Coronary artery (tissue), 2 donors: ENCODE measurements around the gene RYR1.
A peak's percentile ranks its signal among the peaks of the same experiment; 100 is the strongest.
"Not testable (repeated sequence)": the region's sequence is repeated elsewhere in the genome, so short reads cannot be mapped to it uniquely, and the experiment has no call there.

ENCODE experiments used
- DNase-seq: peaks from one replicate; pipeline ENCODE4 v3.0.0-alpha.2; 2017; ENCODE audit warnings: low spot score
- H3K27ac ChIP-seq, 2 donors: fragments of 200-600 bp; sonication (generic); one replicate each; pipeline ENCODE4 v1.5.1; 2016 to 2019
- H3K4me3 ChIP-seq: fragments of 200-600 bp; sonication (generic); 2 replicates; pipeline ENCODE4 v1.5.1; 2016; ENCODE audit warnings: mild to moderate bottlenecking, moderate library complexity
- TF ChIP-seq, protein P1 (sequence below): fragments of 200-600 bp; sonication (generic); IDR thresholded peaks from one replicate; pipeline ENCODE4 v1.5.1; 2019; ENCODE audit warnings: antibody characterized with exemption

Gene RYR1

DNA sequence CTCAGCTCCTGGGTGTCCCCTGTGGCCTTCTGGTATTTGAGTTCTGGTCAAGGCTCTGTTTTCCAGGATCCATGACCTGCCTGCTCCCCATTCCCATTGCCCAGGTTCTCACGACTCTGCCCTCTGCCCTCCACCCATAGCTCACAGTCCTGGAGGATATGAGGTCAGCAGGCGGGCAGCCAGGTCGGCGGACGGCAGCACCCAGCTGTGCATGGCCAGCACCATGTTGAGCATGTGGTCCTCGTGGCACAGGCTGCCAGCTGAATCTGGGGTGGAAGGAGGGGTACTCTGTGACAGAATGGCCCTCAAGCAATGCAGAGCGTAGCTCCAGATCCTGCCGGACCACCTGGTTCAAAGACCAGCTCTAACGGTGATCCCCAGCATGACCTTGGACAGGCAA lies 12.6 kb upstream of the RYR1 start:
- TF ChIP-seq, protein P1, sequence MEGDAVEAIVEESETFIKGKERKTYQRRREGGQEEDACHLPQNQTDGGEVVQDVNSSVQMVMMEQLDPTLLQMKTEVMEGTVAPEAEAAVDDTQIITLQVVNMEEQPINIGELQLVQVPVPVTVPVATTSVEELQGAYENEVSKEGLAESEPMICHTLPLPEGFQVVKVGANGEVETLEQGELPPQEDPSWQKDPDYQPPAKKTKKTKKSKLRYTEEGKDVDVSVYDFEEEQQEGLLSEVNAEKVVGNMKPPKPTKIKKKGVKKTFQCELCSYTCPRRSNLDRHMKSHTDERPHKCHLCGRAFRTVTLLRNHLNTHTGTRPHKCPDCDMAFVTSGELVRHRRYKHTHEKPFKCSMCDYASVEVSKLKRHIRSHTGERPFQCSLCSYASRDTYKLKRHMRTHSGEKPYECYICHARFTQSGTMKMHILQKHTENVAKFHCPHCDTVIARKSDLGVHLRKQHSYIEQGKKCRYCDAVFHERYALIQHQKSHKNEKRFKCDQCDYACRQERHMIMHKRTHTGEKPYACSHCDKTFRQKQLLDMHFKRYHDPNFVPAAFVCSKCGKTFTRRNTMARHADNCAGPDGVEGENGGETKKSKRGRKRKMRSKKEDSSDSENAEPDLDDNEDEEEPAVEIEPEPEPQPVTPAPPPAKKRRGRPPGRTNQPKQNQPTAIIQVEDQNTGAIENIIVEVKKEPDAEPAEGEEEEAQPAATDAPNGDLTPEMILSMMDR, result no peak
- Histone ChIP-seq H3K27ac (no peak overlapping the region), H3K4me3 (no peak overlapping the region)
- DNase-seq, result no peak

DNA sequence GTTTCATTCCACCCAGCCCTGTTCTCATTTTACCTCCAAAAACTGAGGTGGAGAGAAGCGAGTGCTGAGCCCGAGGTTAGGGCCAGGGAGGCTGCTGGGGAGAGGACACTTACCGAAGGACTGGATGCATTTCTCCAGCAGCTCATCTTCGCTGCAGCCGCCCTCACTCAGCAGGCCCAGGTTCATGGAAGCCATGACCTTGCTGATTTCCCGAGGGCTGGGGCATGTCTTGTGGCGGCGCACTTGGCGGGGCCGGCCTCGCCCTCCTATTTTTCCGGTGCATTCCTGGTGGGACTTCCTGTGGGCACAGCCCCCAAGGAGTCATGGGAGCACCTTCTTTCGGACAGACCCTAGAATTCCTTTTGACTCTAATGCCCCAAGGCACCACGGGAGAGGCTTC lies 11.6 kb upstream of the RYR1 start:
- no peak for DNase-seq
- H3K4me3 ChIP-seq, result no peak overlapping the region

DNA sequence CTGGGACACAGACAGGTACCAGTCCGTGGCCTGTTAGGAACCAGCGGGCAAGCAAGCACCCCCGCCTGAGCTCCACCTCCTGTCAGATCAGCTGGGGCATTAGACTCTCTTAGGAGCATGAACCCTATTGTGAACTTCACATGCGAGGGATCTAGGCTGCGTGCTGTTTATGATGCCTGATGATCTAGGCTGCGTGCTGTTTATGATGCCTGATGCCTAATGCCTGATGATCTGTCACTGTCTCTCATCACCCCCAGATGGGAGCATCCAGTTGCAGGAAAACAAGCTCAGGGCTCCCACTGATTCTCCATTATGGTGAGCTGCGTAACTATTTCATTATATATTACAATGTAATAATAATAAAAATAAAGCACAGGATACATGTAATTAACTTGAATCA lies 11.1 kb upstream of the RYR1 start:
- no peak overlapping the region for H3K27ac ChIP-seq
- no peak overlapping the region for H3K4me3 ChIP-seq
- DNase-seq, result no peak
- TF ChIP-seq, protein P1, result no peak

More for the DNA sequence above, 11.6 kb upstream of the RYR1 start:
- no peak overlapping the region for H3K27ac ChIP-seq
- TF ChIP-seq, protein P1, result no peak

DNA sequence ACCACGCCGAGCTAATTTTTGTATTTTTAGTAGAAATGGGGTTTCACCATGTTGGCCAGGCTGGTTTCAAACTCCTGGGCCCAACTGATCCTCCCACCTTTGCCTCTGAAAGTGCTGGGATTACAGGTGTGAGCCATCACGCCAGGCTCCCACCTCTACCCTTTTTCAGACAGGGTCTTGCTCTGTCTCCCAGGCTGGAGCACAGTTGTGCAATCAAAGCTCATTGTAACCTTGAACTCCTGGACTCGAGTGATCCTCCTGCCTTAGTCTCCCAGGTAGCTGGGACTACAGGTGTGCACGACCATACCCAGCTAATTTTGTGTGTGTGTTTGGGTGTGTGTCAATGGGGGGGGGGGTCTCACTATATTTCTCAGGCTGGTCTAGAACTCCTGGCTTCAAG lies 9.2 kb upstream of the RYR1 start:
- Histone ChIP-seq H3K4me3 (no peak overlapping the region), H3K27ac (no peak overlapping the region)
- DNase-seq, result no peak
- TF ChIP-seq, protein P1, result no peak

DNA sequence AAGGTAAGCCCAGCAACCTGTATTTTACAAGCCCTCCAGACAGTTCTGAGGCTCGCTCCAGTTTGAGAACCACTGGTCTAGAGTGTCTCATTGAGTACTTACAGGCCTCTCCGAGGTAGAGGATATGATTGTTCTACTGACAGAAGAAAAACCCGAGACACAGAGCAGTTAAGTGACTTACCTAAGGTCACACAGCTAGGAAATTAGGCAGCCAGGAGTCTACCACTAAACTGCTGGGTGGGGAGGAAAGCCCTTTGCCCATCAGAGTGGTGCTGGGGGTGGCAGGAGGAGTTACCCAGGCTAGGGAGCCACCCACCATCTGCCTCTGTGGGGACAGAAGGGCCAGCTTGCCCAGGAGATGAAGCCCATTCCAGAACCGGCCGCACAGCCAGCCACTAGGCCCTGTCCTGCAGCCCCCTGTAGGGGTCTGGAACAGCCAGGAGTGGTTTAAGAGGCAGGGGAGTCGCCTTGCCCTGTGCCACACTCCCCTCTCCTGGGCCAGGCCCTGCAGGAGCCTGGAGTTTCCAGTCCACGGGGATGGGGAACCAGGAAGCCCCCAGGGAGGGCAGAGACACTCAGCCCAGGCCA lies 8.2 kb upstream of the RYR1 start:
- Histone ChIP-seq H3K27ac (no peak overlapping the region), H3K4me3 (peak overlapping the region; percentile 57)
- TF ChIP-seq, protein P1, result no peak
- DNase-seq, result no peak

DNA sequence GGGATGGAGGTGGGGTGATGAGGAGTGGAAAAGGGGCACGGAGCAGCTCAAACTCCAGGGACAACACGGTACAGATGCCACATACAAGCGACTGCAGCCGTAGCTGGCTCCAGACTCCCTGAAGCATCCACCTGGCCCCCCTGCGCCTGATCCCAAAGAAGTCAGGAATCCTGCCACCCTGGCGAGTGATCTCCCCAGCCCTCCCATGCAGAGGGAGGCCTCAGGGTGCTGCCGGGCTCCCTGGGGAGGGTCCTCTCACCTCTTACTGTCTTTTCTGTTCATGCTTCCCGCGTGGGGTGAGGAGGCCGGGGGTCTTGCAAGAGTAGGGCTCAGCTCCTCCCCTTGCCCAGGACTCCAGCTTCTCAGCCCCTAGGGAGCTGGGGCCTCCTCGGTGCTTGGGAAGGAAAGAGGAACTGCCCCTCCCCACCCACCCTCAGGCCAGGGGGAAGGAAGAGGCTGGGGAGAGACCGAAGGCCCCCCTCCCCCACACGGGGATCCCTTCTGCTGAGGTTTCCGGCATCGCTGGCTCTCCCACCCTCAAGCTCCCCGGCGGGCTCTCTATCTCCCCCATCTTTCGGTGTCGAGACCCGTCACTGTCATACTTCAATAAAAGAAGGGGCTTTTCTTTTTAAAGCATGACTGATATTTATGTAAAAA lies 7.6 kb upstream of the RYR1 start, which contains the start of gene RASGRP4:
RASGRP4 (minus strand) TSS at position 410 of the 657 bp plus-strand sequence; CDS start at position 282, 128 bp downstream.
- peak within 1 kb of the TSS; percentile 57 for H3K4me3 ChIP-seq
- no peak within 1 kb of the TSS for H3K27ac ChIP-seq
- TF ChIP-seq, protein P1, result no peak
- DNase-seq, result no peak

DNA sequence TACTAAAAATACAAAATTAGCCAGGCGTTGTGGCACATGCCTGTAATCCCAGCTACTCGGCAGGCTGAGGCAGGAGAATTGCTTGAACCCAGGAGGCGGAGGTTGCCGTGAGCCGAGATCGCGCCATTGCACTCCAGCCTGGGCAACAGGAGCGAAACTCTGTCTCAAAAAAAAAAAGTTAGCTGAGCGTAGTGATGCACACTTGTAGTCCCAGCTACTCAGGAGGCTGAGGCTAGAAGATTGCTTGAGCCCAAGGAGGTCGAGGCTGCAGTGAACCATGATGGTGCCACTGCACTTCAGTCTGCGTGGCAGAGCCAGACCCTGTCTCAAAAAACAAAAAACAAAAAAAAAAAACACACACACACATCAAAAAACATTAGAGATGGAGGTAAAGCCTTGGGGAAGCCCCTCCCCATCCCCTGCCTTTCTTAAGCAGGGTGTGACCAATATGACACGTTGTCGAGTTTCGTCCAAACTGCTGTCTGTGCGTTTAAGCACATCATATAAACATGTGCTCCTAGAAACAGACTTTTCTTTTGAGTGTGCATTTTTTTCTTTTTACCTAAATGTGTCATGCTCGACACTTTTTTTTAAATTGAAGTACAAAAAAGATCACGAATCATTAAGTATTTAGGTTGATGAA lies 6.3 kb upstream of the RYR1 start:
- not testable (repeated sequence) for H3K27ac ChIP-seq, DNase-seq, H3K4me3 ChIP-seq
